Brain microvascular endothelial cell (primary cell): ENCODE measurements around the gene VPS11.

Experiments used
- DNase-seq: peaks from one replicate; pipeline ENCODE4 v3.0.0-alpha.2; 2020
- H3K27ac ChIP-seq: fragments of 250-450 bp; sonication (Bioruptor Pico); 2 replicates; pipeline ENCODE4 v1.5.1; 2020; ENCODE audit warnings: mild to moderate bottlenecking, moderate library complexity
- H3K27me3 ChIP-seq: fragments of 250-450 bp; sonication (Bioruptor Pico); replicated peaks from 2 replicates; pipeline ENCODE4 v1.5.1; 2020; ENCODE audit warnings: mild to moderate bottlenecking
- H3K36me3 ChIP-seq: fragments of 250-450 bp; sonication (Bioruptor Pico); replicated peaks from 2 replicates; pipeline ENCODE4 v1.5.1; 2020; ENCODE audit warnings: mild to moderate bottlenecking
- H3K4me3 ChIP-seq: 2 replicates; pipeline ENCODE4 v1.5.1; 2011; ENCODE audit warnings: low read depth, mild to moderate bottlenecking, control low read depth, low read length, moderate library complexity
- in situ Hi-C: cut with HindIII; loops from 2 replicates; pipeline ENCODE4 v1.10.0; 2017; ENCODE audit warnings: low sequenced_read_pairs, low pct_ligation_motif_present
- TF ChIP-seq, protein P1 (sequence below): IDR thresholded peaks from 2 replicates; pipeline ENCODE4 v1.5.1; 2011; ENCODE audit warnings: low read depth, mild to moderate bottlenecking, moderate library complexity, low read length, control low read depth, inconsistent platforms; ENCODE audit errors: missing control alignments

The VPS11 gene

DNA sequence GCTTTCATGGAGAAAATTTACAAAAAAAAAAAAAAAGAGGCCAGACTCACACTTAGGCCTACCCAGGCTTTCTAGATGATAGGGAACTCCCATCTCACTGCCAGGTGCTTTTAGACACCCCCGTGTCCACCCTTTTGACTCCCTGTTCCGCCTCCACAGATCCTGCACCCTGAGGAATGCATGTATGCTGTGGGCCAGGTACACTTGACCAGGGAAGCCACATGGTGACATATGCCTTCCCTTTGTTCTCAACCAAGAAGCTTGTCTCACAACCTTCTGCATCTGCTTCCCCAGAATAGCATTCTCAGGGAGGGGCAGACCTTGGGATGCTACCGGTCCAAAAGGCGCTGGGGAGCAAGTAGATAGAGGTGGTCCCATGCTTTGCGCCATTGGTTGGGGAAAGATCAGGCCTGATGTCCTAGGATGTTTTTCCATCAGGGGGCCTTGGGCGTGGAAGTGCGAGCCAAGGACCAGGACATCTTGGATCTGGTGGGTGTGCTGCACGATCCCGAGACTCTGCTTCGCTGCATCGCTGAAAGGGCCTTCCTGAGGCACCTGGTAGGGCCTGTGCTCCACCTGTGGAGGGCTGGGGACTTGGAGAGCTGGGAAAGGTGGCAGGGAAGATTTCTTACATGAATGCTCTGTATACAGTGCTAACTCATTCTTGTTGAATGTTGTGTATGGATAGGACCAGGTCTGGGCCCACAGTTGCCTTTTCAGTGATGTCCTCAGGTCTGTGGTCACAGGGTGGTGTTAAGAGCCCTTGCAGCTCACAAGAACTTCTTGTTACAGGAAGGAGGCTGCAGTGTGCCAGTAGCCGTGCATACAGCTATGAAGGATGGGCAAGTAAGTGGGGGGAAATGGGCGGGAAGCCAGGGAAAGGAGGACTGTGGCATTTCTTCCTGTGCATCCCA lies 24.6 kb downstream of the VPS11 start:
- Histone ChIP-seq H3K27me3 (no peaks in the 10 kb centered on the region), H3K36me3 (peaks cover 23% of the 10 kb centered on the region), H3K27ac (no peak overlapping the region), H3K4me3 (peak overlapping the region; percentile 81)
- TF ChIP-seq, protein P1, sequence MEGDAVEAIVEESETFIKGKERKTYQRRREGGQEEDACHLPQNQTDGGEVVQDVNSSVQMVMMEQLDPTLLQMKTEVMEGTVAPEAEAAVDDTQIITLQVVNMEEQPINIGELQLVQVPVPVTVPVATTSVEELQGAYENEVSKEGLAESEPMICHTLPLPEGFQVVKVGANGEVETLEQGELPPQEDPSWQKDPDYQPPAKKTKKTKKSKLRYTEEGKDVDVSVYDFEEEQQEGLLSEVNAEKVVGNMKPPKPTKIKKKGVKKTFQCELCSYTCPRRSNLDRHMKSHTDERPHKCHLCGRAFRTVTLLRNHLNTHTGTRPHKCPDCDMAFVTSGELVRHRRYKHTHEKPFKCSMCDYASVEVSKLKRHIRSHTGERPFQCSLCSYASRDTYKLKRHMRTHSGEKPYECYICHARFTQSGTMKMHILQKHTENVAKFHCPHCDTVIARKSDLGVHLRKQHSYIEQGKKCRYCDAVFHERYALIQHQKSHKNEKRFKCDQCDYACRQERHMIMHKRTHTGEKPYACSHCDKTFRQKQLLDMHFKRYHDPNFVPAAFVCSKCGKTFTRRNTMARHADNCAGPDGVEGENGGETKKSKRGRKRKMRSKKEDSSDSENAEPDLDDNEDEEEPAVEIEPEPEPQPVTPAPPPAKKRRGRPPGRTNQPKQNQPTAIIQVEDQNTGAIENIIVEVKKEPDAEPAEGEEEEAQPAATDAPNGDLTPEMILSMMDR: no peak
- DNase-seq: no peak
- in situ Hi-C loops: no loop called here

DNA sequence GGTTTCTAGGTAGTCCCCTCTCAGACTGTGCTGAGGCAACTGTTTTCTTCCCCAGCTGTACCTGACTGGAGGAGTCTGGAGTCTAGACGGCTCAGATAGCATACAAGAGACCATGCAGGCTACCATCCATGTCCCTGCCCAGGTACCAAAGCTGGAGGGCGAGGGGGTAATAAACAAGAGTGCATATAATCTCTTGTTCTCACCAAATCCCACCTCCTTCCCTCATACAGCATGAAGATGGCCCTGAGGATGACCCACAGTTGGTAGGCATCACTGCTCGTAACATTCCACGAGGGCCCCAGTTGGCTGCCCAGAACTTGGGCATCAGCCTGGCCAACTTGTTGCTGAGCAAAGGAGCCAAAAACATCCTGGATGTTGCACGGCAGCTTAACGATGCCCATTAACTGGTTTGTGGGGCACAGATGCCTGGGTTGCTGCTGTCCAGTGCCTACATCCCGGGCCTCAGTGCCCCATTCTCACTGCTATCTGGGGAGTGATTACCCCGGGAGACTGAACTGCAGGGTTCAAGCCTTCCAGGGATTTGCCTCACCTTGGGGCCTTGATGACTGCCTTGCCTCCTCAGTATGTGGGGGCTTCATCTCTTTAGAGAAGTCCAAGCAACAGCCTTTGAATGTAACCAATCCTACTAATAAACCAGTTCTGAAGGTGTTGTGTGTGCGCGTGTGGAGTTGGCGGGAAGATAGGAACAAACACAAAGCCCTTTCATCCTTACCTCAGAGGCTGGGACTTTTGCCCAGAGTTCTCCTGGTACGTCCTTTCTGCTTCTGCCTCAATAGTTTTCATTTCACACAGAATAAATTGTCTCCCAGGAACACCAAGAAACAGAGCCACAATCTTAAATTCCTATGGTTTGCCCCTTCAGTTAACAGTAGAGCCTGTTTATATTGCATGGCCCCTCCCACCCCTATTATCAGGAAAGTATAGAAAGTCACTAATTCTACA lies 25.5 kb downstream of the VPS11 start:
- TF ChIP-seq, protein P1: no peak
- Histone ChIP-seq H3K36me3 (peaks cover 31% of the 10 kb centered on the region), H3K27ac (no peak overlapping the region), H3K4me3 (peak overlapping the region; percentile 81), H3K27me3 (no peaks in the 10 kb centered on the region)
- no peak for DNase-seq
- in situ Hi-C loops: no loop called here

DNA sequence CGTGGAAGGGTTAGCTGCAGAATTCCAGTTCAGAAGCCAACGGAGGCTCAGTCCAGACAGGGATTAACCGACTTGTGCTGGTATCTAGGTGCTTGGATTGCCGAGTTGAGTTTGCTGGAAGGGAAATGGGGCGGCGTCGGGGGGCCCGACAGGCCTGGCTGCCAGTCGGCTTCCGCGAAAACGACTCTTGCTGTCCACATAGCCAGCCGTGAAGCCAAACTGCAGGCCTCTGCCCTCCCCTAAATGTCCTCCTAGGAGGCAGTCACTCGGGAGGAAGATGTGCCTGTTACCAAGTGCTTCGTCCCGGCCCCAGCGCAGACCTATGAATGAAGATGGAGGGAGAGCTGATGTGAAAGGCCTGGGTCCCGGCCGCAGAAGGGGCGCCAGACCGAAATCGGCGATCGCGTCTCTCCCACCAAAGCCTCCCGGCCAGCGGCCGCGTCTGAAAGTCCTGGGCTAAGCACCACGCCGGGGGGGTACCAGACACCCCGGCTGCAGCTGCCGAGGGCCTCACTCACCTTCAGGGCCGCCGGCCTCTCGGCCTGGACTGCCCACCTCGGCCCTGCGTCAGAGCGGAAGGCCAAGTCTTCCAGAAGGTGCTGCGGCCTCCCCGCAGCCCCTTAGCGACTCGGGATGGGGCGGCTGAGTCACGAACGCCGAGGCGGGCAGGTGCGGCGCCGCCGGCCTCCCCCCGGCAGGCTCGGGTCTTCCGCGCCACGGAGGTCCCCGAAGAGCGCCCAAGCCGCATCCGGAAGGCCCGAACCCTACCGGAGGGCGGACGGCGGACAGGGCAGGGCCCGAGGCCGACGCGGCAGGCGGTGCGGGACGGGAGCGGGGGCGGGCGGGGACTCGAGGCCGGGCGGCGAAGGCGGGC lies 26.6 kb downstream of the VPS11 start:
- TF ChIP-seq, protein P1: no peak
- H3K36me3 ChIP-seq: peaks cover 30% of the 10 kb centered on the region
- DNase-seq: peak; percentile 18

DNA sequence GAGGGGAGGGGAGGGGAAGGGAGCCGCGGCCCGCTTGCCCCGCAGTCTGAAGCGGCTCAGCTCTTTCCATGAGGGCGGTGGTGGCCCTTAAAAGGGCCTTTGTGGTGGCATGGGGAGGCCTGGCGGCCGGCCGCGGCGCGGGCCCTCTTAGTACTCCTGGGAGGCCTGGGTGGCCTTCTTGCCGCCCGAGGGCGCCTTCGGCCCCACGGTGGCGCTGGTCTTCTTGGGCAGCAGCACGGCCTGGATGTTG lies 27.1 kb downstream of the VPS11 start:
- Histone ChIP-seq H3K27ac (peak overlapping the region; percentile 32), H3K4me3 (peak overlapping the region; percentile 81), H3K27me3 (no peaks in the 10 kb centered on the region), H3K36me3 (peaks cover 30% of the 10 kb centered on the region)
- TF ChIP-seq, protein P1: peak; percentile 80
- DNase-seq: peak; percentile 77
- in situ Hi-C loops: no loop called here

More for the DNA sequence above, 26.6 kb downstream of the VPS11 start:
- Histone ChIP-seq H3K27ac (peak overlapping the region; percentile 32), H3K4me3 (peak overlapping the region; percentile 81), H3K27me3 (no peaks in the 10 kb centered on the region)
- in situ Hi-C loops: no loop called here

DNA sequence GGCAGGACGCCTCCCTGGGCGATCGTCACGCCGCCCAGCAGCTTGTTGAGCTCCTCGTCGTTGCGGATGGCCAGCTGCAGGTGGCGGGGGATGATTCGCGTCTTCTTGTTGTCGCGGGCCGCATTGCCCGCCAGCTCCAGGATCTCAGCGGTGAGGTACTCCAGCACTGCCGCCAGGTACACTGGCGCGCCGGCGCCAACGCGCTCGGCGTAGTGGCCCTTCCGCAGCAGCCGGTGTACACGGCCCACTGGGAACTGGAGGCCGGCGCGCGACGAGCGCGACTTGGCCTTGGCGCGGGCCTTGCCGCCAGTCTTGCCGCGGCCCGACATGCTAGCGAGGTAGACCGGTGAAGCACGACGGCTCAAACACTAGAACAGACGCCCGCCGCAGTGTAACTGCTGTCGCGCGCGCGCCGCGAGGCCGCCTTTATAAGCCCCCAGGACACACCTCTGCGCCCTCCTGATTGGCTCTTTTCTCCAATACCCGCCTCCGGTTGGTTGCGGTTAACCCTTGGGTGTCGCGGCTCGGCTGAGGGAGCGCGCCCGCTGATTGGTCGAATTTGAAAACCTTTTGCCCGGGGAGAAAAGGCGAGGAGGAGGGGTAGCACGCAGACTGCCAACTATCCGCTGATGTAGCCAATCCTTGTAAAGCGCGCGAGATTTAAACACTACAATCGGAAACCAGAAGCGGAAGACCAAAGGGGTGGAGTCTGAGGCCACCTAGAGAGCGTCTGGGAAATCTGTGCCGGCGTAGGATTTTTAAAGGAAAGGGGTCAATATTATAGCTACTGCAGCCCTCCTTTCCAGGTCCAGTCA lies 27.7 kb downstream of the VPS11 start:
- H3K27ac ChIP-seq: peak overlapping the region; percentile 32
- in situ Hi-C loops: no loop called here
- peaks cover 30% of the 10 kb centered on the region for H3K36me3 ChIP-seq
- DNase-seq: peak; percentile 100
- TF ChIP-seq, protein P1: no peak
- peak overlapping the region; percentile 81 for H3K4me3 ChIP-seq
- H3K27me3 ChIP-seq: no peaks in the 10 kb centered on the region
